Measurements from ENCODE around the gene LRRC14B. TPM values are rescaled to one million over a fixed set of nuclear protein-coding genes. Genes with fewer than 3 reads are reported as not detected.

The LRRC14B gene
- total and polyA plus RNA-seq, 2 of the 13 experiments (the other 11 are each of a cell fraction or from before 2014, with no cell fraction given): not detected

- no peak overlapping the region for H3K27ac ChIP-seq (ENCODE audit: extremely low read length, insufficient read depth, low read length)
- intact Hi-C loops (cut with micrococcal nuclease; ENCODE audit: unreplicated experiment): loop anchor here (2.0 to 10.0 kb wide), 4 partner anchors 31 to 725 kb away; partner anchors contain the start of genes EXOC3 and PDCD6
- CTCF ChIA-PET (ENCODE audit: low intra/inter-chr PET ratio, low total read pairs): no interaction called here
- no peak for TF ChIP-seq ZFP90 (CRISPR knock-in tag; IDR thresholded peaks at IDR 0.05; ENCODE audit: borderline replicate concordance)
- no peak for TF ChIP-seq ZNF616 (CRISPR knock-in tag; IDR thresholded peaks at IDR 0.05; ENCODE audit: low read depth)
- TF ChIP-seq BRD4 (CRISPR knock-in tag; IDR thresholded peaks at IDR 0.05): no peak
- TF ChIP-seq BRF2 (CRISPR knock-in tag; IDR thresholded peaks at IDR 0.05): no peak
- no peak for TF ChIP-seq TERF1 (CRISPR knock-in tag; IDR thresholded peaks at IDR 0.05)
- no peak for TF ChIP-seq NFKBIZ (CRISPR knock-in tag; IDR thresholded peaks at IDR 0.05)
- no peak for TF ChIP-seq RBM22 (optimal IDR thresholded peaks at IDR 0.05; ENCODE audit: low read length)
- TF ChIP-seq ZBTB39 (CRISPR knock-in tag; IDR thresholded peaks at IDR 0.05): no peak
- no peak for TF ChIP-seq AGO2 (optimal IDR thresholded peaks at IDR 0.05; ENCODE audit: low read depth, low read length)
- TF ChIP-seq ZNF609 (CRISPR knock-in tag; IDR thresholded peaks at IDR 0.05; ENCODE audit: borderline replicate concordance): no peak
- no peak for TF ChIP-seq NFE2 (CRISPR knock-in tag; IDR thresholded peaks at IDR 0.05)
- TF ChIP-seq EEA1 (CRISPR knock-in tag; IDR thresholded peaks at IDR 0.05; ENCODE audit: borderline replicate concordance): no peak
These were observed 28.7 kb downstream of the LRRC14B start for GRCh38 chr5:219991-220390.

More at GRCh38 chr5:219991-220390, 28.7 kb downstream of the LRRC14B start:
- in situ Hi-C loops (cut with HindIII; ENCODE audit: extremely low pct_ligation_motif_present, low pct_unique_long_range_greater_than_20kb): no loop called here
- BruUV-seq (replicated peaks): no TSS peak
- Histone ChIP-seq H3K36me3 (replicated peaks in 1 of 2; ENCODE audit: control insufficient read depth in 1 of 2, insufficient read depth in 2 of 2, low read length in 2 of 2) (peaks cover 9 to 12% of the 10 kb centered on the region in 2 experiments; a peak in 4 of 5 replicates), H2AFZ (ENCODE audit: low read length) (no peak overlapping the region), H4K20me1 (ENCODE audit: insufficient read depth, low read length) (peaks cover 37% of the 10 kb centered on the region), H3K79me2 (ENCODE audit: insufficient read depth, low read length) (peaks cover 65% of the 10 kb centered on the region), H3K4me3 (replicated peaks in 1 of 3; ENCODE audit: insufficient read depth in 1 of 3, low read depth in 2 of 3, low read length in 3 of 3) (peak overlapping the region; percentile 81 to 99 (median 93)), H3K4me2 (ENCODE audit: low read depth, low read length) (peak overlapping the region; percentile 94), H3K4me1 (ENCODE audit: insufficient read depth, low read length) (peaks cover 31% of the 10 kb centered on the region), H3K27me3 (ENCODE audit: control insufficient read depth in 1 of 2, insufficient read depth in 2 of 2, low read length in 2 of 2) (no peaks in the 10 kb centered on the region), H3K9ac (ENCODE audit: insufficient read depth, low read depth, low read length) (peak overlapping the region; percentile 93), H3K9me3 (ENCODE audit: low read length) (no peaks in the 10 kb centered on the region)
- DNase-seq (ENCODE audit: low spot score): no peak
- WGBS (ENCODE audit: low lambda C conversion rate): 32% methylated on average over 4 of the region's 4 CpGs
- POLR2A ChIA-PET: no interaction called here
- FAIRE-seq: no peak
- ATAC-seq: no peak
